Prostate gland (tissue), 2 donors: Measurements from ENCODE around the gene CTIF. TPM values are rescaled to one million over a fixed set of nuclear protein-coding genes. Genes with fewer than 3 reads are reported as not detected.

Source experiments
- DNase-seq: peaks from one replicate; pipeline ENCODE4 v3.0.0-alpha.2; 2019; ENCODE audit warnings: low spot score
- H3K27ac ChIP-seq, 2 donors: fragments of 200-600 bp; sonication (generic); 2 replicates each; pipeline ENCODE4 v1.5.1; 2017 to 2019
- H3K27me3 ChIP-seq: fragments of 200-600 bp; sonication (generic); replicated peaks from 2 replicates; pipeline ENCODE4 v1.5.1; 2019; ENCODE audit not compliant: insufficient read depth
- H3K36me3 ChIP-seq, 2 donors: fragments of 200-600 bp; sonication (generic); 1 replicate in 1 of 2; 2 replicates in 1 of 2; pipeline versions ENCODE4 v1.5.1 to v1.8.1; 2017 to 2019
- H3K4me1 ChIP-seq: fragments of 200-600 bp; sonication (generic); replicated peaks from 2 replicates; pipeline ENCODE4 v1.5.1; 2019
- H3K4me3 ChIP-seq, 2 donors: fragments of 200-600 bp; sonication (generic); 2 replicates each; pipeline ENCODE4 v1.5.1; 2017 to 2019
- H3K9me3 ChIP-seq: fragments of 200-600 bp; sonication (generic); 2 replicates; pipeline ENCODE4 v1.5.1; 2017
- POLR2A ChIP-seq: fragments of 450-650 bp; IDR thresholded peaks from one replicate; pipeline ENCODE4 v1.6.1; 2016; ENCODE audit warnings: antibody characterized with exemption, mild to moderate bottlenecking
- POLR2AphosphoS5 ChIP-seq: sonication (generic); formaldehyde crosslinking; IDR thresholded peaks from one replicate; pipeline ENCODE4 v1.6.1; 2017; ENCODE audit warnings: antibody characterized with exemption
- WGBS: methylation state at CpG from one replicate; pipeline ENCODE4 v1.1.5; 2018; 5-methylcytosine and 5-hydroxymethylcytosine counted together
- intact Hi-C: fragments of 100-400 bp; cut with DNase I; formaldehyde crosslinking; loops from one replicate; pipeline ENCODE4 v1.14.2; 2022
- total RNA-seq, 2 donors: library from RNA; depleted of rRNA; stranded (reverse); fragments of >200 nt; gene quantifications; one replicate each; pipeline ENCODE4 v1.1.0, GENCODE V29; 2016
- TF ChIP-seq, protein P1 (sequence below), 4 experiments: fragments of 200-600 bp in 2 of 4; fragments of 450-650 bp in 2 of 4; sonication (generic) in 2 of 4; IDR thresholded peaks; 1 replicate in 3 of 4; 2 replicates in 1 of 4; pipeline ENCODE4 v1.5.1; 2016 to 2019; ENCODE audit warnings: antibody characterized with exemption in 4 of 4, mild to moderate bottlenecking in 2 of 4, moderate library complexity in 2 of 4

CTIF gene
- total RNA-seq, 2 donors from 2014 or later = 8.1 to 57.9 TPM

DNA sequence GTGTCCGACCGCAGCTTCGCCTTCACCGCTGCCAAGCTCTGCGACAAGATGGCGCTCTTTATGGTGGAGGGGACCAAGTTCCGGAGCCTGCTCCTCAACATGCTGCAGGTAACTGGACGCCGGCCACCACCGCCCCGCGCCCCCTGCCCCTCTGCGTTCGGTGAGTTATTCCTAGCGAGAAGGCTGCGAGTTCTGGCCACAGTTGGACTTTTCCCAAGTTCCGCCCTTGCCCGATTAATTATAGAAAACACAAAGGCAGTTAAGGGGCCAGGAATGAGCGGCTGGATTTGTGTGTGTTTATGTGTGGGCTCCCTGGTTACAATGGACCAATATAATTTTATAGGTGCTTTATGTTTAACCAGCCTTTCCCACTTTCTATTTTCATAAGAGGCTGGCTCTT, 222.8 kb downstream of the CTIF start:
- H3K4me3 ChIP-seq = no peak overlapping the region
- H3K9me3 ChIP-seq = no peaks in the 10 kb centered on the region
- intact Hi-C loops = no loop called here
- no peak overlapping the region for H3K27ac ChIP-seq
- no peaks in the 10 kb centered on the region for H3K27me3 ChIP-seq
- 86% methylated on average over 19 of the region's 19 CpGs for WGBS
- H3K4me1 ChIP-seq = no peaks in the 10 kb centered on the region
- H3K36me3 ChIP-seq = no peaks in the 10 kb centered on the region
- no peak for DNase-seq
- TF ChIP-seq POLR2A (no peak), POLR2AphosphoS5 (no peak)
- TF ChIP-seq, protein P1, sequence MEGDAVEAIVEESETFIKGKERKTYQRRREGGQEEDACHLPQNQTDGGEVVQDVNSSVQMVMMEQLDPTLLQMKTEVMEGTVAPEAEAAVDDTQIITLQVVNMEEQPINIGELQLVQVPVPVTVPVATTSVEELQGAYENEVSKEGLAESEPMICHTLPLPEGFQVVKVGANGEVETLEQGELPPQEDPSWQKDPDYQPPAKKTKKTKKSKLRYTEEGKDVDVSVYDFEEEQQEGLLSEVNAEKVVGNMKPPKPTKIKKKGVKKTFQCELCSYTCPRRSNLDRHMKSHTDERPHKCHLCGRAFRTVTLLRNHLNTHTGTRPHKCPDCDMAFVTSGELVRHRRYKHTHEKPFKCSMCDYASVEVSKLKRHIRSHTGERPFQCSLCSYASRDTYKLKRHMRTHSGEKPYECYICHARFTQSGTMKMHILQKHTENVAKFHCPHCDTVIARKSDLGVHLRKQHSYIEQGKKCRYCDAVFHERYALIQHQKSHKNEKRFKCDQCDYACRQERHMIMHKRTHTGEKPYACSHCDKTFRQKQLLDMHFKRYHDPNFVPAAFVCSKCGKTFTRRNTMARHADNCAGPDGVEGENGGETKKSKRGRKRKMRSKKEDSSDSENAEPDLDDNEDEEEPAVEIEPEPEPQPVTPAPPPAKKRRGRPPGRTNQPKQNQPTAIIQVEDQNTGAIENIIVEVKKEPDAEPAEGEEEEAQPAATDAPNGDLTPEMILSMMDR (IDR thresholded peaks at IDR 0.05) = no peak

DNA sequence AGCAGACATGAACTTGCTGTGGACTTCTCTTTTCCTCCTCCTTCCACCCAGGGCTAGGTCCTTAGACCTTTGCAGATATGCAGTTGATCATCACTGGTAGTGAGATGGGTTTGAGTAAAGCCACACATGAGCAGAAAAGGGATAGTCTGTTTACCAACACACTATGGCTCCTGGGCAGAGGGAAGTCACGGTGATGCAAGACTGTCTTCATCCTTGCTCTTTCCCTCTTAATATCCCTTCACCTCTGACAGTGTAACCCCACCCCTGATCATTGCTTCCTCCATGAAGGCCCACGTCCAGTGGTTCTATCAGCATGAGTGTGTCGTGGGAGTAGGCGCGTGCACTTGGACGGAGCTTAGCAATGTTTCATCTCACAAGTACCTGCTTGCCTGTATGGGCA, 223.2 kb downstream of the CTIF start:
- intact Hi-C loops = no loop called here
- H3K4me1 ChIP-seq = no peaks in the 10 kb centered on the region
- H3K36me3 ChIP-seq = no peaks in the 10 kb centered on the region

DNA sequence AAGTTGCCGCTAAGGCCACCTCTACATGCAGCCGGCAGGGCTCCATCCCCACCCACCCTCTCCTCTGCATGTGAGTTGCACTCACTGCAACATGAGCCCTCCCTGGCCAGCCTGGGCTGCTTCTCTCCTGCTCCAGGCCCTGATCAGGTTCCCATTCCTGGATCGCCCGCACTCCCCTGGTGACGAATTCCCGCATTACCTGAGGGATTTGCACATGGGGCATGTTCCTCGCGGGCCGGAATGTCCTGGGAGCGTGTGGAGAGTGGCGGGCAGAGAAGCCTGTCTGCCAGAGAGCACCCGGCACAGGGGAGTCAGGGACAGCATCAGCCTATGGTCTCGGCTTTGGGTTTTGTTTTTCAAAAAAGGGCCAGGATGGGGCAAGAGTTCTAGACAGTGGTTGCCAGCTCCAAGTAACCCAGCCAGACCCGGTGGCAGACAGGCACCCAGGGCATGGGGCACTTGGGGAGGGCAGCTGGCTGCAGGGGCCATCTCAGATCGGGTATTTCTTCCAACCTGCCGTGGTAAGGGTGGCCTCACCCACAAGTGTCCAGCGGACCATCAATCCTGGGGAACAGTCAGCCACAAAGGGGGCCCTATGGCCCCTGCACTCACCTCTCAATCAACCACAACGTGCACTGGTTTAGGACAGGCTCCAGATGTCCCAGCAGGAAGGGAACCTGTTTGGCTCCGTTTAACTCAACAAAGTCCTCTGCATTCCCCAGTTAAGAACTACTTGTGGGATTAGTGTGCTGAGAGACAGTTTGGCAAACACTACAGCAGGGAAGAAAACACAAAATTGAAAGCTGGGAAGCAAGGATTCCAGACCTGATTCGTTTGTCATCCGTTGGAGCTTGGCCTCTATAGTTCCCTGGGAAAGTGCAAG, 224.2 kb downstream of the CTIF start:
- intact Hi-C loops = no loop called here
- Histone ChIP-seq H3K9me3 (no peaks in the 10 kb centered on the region), H3K4me3 (no peak overlapping the region), H3K27ac (no peak overlapping the region), H3K36me3 (no peaks in the 10 kb centered on the region), H3K27me3 (no peaks in the 10 kb centered on the region), H3K4me1 (no peaks in the 10 kb centered on the region)
- WGBS = 82% methylated on average over 21 of the region's 21 CpGs
- no peak for DNase-seq
- TF ChIP-seq, protein P1 (IDR thresholded peaks at IDR 0.05) = no peak
- no peak for TF ChIP-seq POLR2AphosphoS5
- no peak for TF ChIP-seq POLR2A

More for the DNA sequence above, 223.2 kb downstream of the CTIF start:
- no peak overlapping the region for H3K4me3 ChIP-seq
- no peaks in the 10 kb centered on the region for H3K9me3 ChIP-seq
- WGBS = 96% methylated on average over 6 of the region's 6 CpGs
- TF ChIP-seq POLR2AphosphoS5 = no peak
- TF ChIP-seq POLR2A = no peak
- TF ChIP-seq, protein P1 (IDR thresholded peaks at IDR 0.05) = no peak
- no peak for DNase-seq
- H3K27ac ChIP-seq = no peak overlapping the region
- H3K27me3 ChIP-seq = no peaks in the 10 kb centered on the region

DNA sequence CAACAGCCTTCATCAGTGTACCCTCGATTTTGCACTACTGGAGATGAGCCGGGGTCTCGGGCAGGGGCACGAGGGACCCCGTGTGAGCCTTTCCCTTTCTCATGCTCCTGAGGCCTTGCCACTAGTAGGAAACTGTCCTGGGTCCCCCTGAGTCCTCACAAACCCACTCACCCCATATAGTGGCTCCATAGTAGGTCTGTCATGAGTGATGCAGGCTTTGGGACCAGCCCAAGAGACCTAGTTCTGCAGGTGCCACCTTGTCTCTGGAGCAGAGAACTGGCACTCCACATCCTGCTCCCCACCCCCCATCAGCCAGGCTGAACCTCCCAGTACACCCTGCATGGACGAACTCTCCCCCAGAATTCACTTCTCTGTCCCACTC, 224.9 kb downstream of the CTIF start:
- WGBS = 97% methylated on average over 6 of the region's 6 CpGs
- no peak for DNase-seq
- Histone ChIP-seq H3K27ac (no peak overlapping the region), H3K36me3 (no peaks in the 10 kb centered on the region), H3K27me3 (no peaks in the 10 kb centered on the region), H3K4me1 (no peaks in the 10 kb centered on the region), H3K9me3 (no peaks in the 10 kb centered on the region), H3K4me3 (no peak overlapping the region)
- TF ChIP-seq POLR2A (no peak), POLR2AphosphoS5 (no peak)
- TF ChIP-seq, protein P1 (IDR thresholded peaks at IDR 0.05) = no peak
- intact Hi-C loops = no loop called here

DNA sequence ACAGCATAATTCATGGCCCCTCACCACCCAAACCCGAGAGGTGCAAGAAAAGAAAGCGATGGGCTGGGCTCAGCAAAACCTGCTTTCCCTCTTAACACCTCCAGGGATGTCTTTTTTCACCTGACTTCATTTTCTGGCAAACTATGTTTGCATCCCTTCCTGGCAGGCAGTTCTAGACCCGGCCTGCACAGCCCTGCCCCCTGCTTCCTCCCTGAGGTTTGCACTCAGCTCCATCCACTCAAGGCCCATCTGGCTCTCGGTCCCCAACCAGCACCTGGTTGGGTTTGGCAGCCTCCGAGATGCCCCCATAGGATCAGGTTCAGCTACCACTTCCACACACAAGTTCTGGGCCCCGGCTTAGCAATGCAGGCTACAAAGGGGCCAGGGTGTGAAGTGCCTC, 226.2 kb downstream of the CTIF start:
- TF ChIP-seq POLR2AphosphoS5 (no peak), POLR2A (no peak)
- TF ChIP-seq, protein P1 (IDR thresholded peaks at IDR 0.05) = no peak
- H3K36me3 ChIP-seq = no peaks in the 10 kb centered on the region
- H3K4me3 ChIP-seq = no peak overlapping the region
- no peaks in the 10 kb centered on the region for H3K27me3 ChIP-seq
- H3K27ac ChIP-seq = no peak overlapping the region
- H3K4me1 ChIP-seq = no peaks in the 10 kb centered on the region
- DNase-seq = no peak
- 64% methylated on average over 6 of the region's 6 CpGs for WGBS
- intact Hi-C loops = no loop called here
- no peaks in the 10 kb centered on the region for H3K9me3 ChIP-seq
